HCT116 (cell line): ENCODE data around the gene NLRP7.
"Not testable (repeated sequence)": the region's sequence is repeated elsewhere in the genome, so short reads cannot be mapped to it uniquely, and the experiment has no call there.

Experiments
- CTCF ChIP-seq, 3 experiments: fragments of 200-600 bp in 1 of 3; sonication (generic) in 1 of 3; IDR thresholded peaks in 2 of 3; conservative IDR thresholded peaks in 1 of 3; 2 replicates each; pipeline ENCODE4 v1.5.1; 2012 to 2017; ENCODE audit warnings: low read depth in 2 of 3, low read length in 2 of 3, antibody characterized with exemption in 1 of 3, borderline replicate concordance in 1 of 3, control low read depth in 1 of 3, mild to moderate bottlenecking in 1 of 3, mixed read lengths in 1 of 3, mixed run types in 1 of 3, moderate library complexity in 1 of 3; ENCODE audit not compliant: insufficient read depth in 1 of 3
- EZH2 ChIP-seq: fragments of 200-600 bp; sonication (generic); IDR thresholded peaks from 2 replicates; pipeline ENCODE4 v1.6.1; 2017; ENCODE audit warnings: antibody characterized with exemption, mixed run types
- EZH2phosphoT487 ChIP-seq: fragments of 200-600 bp; IDR thresholded peaks from 2 replicates; pipeline ENCODE4 v1.6.1; 2018; ENCODE audit warnings: antibody characterized with exemption, borderline replicate concordance
- JUND ChIP-seq: IDR thresholded peaks from 2 replicates; pipeline ENCODE4 v1.6.1; 2012
- SIN3A ChIP-seq: IDR thresholded peaks from 2 replicates; pipeline ENCODE4 v1.6.1; 2012; ENCODE audit warnings: low read depth
- TCF7L2 ChIP-seq: IDR thresholded peaks from 2 replicates; pipeline ENCODE4 v1.7.0; 2011; ENCODE audit warnings: borderline replicate concordance, inconsistent platforms; ENCODE audit not compliant: insufficient read depth, insufficient read length; ENCODE audit errors: extremely low read depth
- YY1 ChIP-seq: IDR thresholded peaks from 2 replicates; pipeline ENCODE4 v1.6.1; 2011; ENCODE audit warnings: low read length, low read depth, moderate library complexity, mild to moderate bottlenecking; ENCODE audit not compliant: insufficient replicate concordance; ENCODE audit errors: extremely low read depth

GRCh38 chr19:54894106-54894505, 53.2 kb downstream of the NLRP7 start:
- TF ChIP-seq JUND; EZH2phosphoT487; CTCF (IDR thresholded peaks at IDR 0.05 in 2 of 3, conservative IDR thresholded peaks at IDR 0.05 in 1 of 3; ENCODE audit: borderline replicate concordance in 1 of 3, insufficient read depth in 1 of 3, low read depth in 2 of 3, low read length in 2 of 3); TCF7L2; YY1; EZH2; SIN3A: not testable (repeated sequence)
